Panc1 (cell line): ENCODE measurements around the gene RNF17. TPM values are rescaled to one million over a fixed set of nuclear protein-coding genes. Genes with fewer than 3 reads are reported as not detected.

Experiments
- ATAC-seq: fragments of 200-7000 bp; cut with Tn5 transposase; 2 replicates; pipeline ENCODE4 v1.9.1; 2020; ENCODE audit warnings: mild to moderate bottlenecking, moderate library complexity
- BruUV-seq: library from RNA; stranded (reverse); fragments of 400-500 nt; replicated peaks from 2 replicates; lab custom pipeline; 2021; lab: Mats Ljungman, UMichigan
- CTCF ChIA-PET: fragments of 300-600 bp; sonication (Branson Sonifier 250); formaldehyde crosslinking; loops from one replicate; lab custom pipeline; 2022; ENCODE audit warnings: antibody characterized with exemption; lab: Charles Lee
- POLR2A ChIA-PET: fragments of 300-600 bp; sonication (Branson Sonifier 250); formaldehyde crosslinking; loops from one replicate; lab custom pipeline; 2022; ENCODE audit warnings: antibody characterized with exemption; lab: Charles Lee
- DNase-seq: peaks from one replicate; pipeline ENCODE4 v3.0.0-alpha.2; 2010; ENCODE audit warnings: low read depth, low spot score
- H3K27ac ChIP-seq: 2 replicates; pipeline ENCODE4 v1.5.1; 2011; ENCODE audit warnings: mild to moderate bottlenecking, low read length, inconsistent platforms
- H3K27me3 ChIP-seq: fragments of 200-500 bp; sonication (Bioruptor generic); 2 replicates; pipeline ENCODE4 v1.6.0; 2014; ENCODE audit warnings: low read length, inconsistent platforms; ENCODE audit not compliant: control insufficient read depth, insufficient read depth
- H3K36me3 ChIP-seq: fragments of 200-500 bp; sonication (Bioruptor generic); 2 replicates; pipeline ENCODE4 v1.5.1; 2014; ENCODE audit warnings: inconsistent platforms, mild to moderate bottlenecking, low read length, moderate library complexity; ENCODE audit not compliant: control insufficient read depth, insufficient read depth
- H3K4me1 ChIP-seq: 2 replicates; pipeline ENCODE4 v1.5.1; 2011; ENCODE audit warnings: inconsistent platforms, mild to moderate bottlenecking, low read length, moderate library complexity; ENCODE audit not compliant: control insufficient read depth, insufficient read depth
- H3K4me3 ChIP-seq, 2 experiments: 2 replicates each; pipeline ENCODE4 v1.5.1; 2011 to 2012; ENCODE audit warnings: low read depth in 2 of 2, low read length in 2 of 2, mild to moderate bottlenecking in 2 of 2, inconsistent platforms in 1 of 2, moderate library complexity in 1 of 2
- H3K9me3 ChIP-seq: fragments of 200-500 bp; sonication (Bioruptor generic); 2 replicates; pipeline ENCODE4 v1.5.1; 2014; ENCODE audit warnings: low read depth, mild to moderate bottlenecking, inconsistent platforms, low read length, moderate library complexity; ENCODE audit not compliant: control insufficient read depth, insufficient read depth
- POLR2AphosphoS5 ChIP-seq: IDR thresholded peaks from 2 replicates; pipeline ENCODE4 v1.6.1; 2012; ENCODE audit warnings: mild to moderate bottlenecking, low read depth, low read length, moderate library complexity
- SIN3A ChIP-seq: IDR thresholded peaks from 2 replicates; pipeline ENCODE4 v1.6.1; 2012; ENCODE audit warnings: low read depth, mild to moderate bottlenecking, low read length, moderate library complexity, borderline replicate concordance; ENCODE audit not compliant: insufficient read depth
- TCF7L2 ChIP-seq: IDR thresholded peaks from 2 replicates; pipeline ENCODE4 v1.6.1; 2011; ENCODE audit warnings: mild to moderate bottlenecking, low read depth, low read length, inconsistent platforms
- in situ Hi-C: cut with HindIII; loops from 2 replicates; pipeline ENCODE4 v1.10.0; 2016; ENCODE audit warnings: low sequenced_read_pairs, low pct_unique_long_range_greater_than_20kb
- intact Hi-C: fragments of 100-400 bp; cut with micrococcal nuclease; formaldehyde crosslinking; loops from one replicate; pipeline ENCODE4 v1.10.0; 2022; ENCODE audit not compliant: unreplicated experiment
- total RNA-seq: library from RNA; stranded (reverse); gene quantifications from one replicate; pipeline ENCODE4 v1.2.1, GENCODE V29; 2021; ENCODE audit not compliant: unreplicated experiment
- TF ChIP-seq, protein P1 (sequence below), 2 experiments: IDR thresholded peaks; 2 replicates each; pipeline ENCODE4 v1.6.1; 2011 to 2012; ENCODE audit warnings: low read depth in 2 of 2, control low read depth in 1 of 2, low read length in 1 of 2, mild to moderate bottlenecking in 1 of 2, moderate library complexity in 1 of 2; ENCODE audit not compliant: insufficient read depth in 1 of 2
- TF ChIP-seq, protein P2 (sequence below): fragments of 450-650 bp; IDR thresholded peaks from 2 replicates; pipeline ENCODE4 v1.5.1; 2017; ENCODE audit warnings: mild to moderate bottlenecking

Gene RNF17
- total RNA-seq, 1 experiment from 2014 or later = not detected

DNA sequence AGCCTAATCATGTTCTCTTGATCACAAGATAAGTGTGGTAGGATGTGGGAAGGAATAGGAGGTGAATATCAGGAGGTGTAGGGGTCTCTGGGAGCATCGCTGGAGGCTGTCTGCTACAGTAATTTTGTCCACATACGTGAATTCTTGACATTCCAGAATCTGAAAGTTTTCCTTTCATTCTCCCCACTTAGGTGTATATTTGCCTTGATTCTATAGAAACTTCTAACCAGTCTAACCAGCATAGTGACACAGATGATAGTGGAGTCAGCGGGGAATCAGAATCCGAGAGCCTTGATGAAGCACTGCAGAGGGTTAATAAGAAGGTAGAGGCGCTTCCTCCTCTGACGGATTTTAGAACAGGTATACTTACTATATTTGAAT is 106.4 kb downstream of the RNF17 start:
- POLR2A ChIA-PET = no interaction called here
- intact Hi-C loops = no loop called here

DNA sequence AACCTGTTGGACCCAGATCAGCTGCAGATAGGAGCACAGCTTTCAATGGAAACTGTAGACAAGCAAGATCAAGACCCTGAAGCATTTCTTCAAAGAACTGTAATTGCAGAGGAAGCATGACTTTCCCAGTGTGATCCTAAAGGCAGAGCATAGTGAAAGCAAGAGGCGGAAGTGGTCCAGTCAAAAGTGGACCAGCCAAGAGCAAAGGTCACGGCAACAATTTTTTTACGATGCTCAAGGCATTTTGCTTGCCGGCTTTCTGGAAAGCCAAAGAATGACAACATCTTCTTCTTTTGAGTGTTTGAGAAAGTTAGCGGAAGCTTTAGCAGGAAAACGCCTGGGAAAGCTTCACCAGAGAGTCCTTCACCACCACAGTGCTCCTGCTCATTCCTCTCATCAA is 111.6 kb downstream of the RNF17 start:
- TF ChIP-seq POLR2AphosphoS5 (no peak), SIN3A (no peak), TCF7L2 (no peak)
- TF ChIP-seq, protein P1, sequence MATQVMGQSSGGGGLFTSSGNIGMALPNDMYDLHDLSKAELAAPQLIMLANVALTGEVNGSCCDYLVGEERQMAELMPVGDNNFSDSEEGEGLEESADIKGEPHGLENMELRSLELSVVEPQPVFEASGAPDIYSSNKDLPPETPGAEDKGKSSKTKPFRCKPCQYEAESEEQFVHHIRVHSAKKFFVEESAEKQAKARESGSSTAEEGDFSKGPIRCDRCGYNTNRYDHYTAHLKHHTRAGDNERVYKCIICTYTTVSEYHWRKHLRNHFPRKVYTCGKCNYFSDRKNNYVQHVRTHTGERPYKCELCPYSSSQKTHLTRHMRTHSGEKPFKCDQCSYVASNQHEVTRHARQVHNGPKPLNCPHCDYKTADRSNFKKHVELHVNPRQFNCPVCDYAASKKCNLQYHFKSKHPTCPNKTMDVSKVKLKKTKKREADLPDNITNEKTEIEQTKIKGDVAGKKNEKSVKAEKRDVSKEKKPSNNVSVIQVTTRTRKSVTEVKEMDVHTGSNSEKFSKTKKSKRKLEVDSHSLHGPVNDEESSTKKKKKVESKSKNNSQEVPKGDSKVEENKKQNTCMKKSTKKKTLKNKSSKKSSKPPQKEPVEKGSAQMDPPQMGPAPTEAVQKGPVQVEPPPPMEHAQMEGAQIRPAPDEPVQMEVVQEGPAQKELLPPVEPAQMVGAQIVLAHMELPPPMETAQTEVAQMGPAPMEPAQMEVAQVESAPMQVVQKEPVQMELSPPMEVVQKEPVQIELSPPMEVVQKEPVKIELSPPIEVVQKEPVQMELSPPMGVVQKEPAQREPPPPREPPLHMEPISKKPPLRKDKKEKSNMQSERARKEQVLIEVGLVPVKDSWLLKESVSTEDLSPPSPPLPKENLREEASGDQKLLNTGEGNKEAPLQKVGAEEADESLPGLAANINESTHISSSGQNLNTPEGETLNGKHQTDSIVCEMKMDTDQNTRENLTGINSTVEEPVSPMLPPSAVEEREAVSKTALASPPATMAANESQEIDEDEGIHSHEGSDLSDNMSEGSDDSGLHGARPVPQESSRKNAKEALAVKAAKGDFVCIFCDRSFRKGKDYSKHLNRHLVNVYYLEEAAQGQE (IDR thresholded peaks at IDR 0.05; ENCODE audit: insufficient read depth in 1 of 2, low read depth in 2 of 2, low read length in 1 of 2) = no peak
- TF ChIP-seq, protein P2, sequence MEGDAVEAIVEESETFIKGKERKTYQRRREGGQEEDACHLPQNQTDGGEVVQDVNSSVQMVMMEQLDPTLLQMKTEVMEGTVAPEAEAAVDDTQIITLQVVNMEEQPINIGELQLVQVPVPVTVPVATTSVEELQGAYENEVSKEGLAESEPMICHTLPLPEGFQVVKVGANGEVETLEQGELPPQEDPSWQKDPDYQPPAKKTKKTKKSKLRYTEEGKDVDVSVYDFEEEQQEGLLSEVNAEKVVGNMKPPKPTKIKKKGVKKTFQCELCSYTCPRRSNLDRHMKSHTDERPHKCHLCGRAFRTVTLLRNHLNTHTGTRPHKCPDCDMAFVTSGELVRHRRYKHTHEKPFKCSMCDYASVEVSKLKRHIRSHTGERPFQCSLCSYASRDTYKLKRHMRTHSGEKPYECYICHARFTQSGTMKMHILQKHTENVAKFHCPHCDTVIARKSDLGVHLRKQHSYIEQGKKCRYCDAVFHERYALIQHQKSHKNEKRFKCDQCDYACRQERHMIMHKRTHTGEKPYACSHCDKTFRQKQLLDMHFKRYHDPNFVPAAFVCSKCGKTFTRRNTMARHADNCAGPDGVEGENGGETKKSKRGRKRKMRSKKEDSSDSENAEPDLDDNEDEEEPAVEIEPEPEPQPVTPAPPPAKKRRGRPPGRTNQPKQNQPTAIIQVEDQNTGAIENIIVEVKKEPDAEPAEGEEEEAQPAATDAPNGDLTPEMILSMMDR = no peak
- in situ Hi-C loops = no loop called here
- no peak for DNase-seq
- Histone ChIP-seq H3K9me3 (no peaks in the 10 kb centered on the region), H3K4me1 (no peaks in the 10 kb centered on the region), H3K4me3 (no peak overlapping the region), H3K27me3 (no peaks in the 10 kb centered on the region), H3K27ac (no peak overlapping the region), H3K36me3 (no peaks in the 10 kb centered on the region)
- intact Hi-C loops = no loop called here
- ChIA-PET POLR2A (interaction anchor here (0.6 kb wide), 1 partner anchor 340 kb away, joined by 6 read pairs; no protein-coding TSS in a partner anchor), CTCF (no interaction called here)
- ATAC-seq = no peak
- no TSS peak for BruUV-seq

More for the DNA sequence above, 106.4 kb downstream of the RNF17 start:
- Histone ChIP-seq H3K27ac (no peak overlapping the region), H3K4me3 (no peak overlapping the region), H3K27me3 (no peaks in the 10 kb centered on the region), H3K36me3 (no peaks in the 10 kb centered on the region), H3K4me1 (no peaks in the 10 kb centered on the region), H3K9me3 (no peaks in the 10 kb centered on the region)
- in situ Hi-C loops = no loop called here
- CTCF ChIA-PET = no interaction called here
- BruUV-seq = no TSS peak
- no peak for ATAC-seq
- TF ChIP-seq TCF7L2 = no peak
- TF ChIP-seq, protein P2 = no peak
- no peak for TF ChIP-seq POLR2AphosphoS5
- no peak for DNase-seq

DNA sequence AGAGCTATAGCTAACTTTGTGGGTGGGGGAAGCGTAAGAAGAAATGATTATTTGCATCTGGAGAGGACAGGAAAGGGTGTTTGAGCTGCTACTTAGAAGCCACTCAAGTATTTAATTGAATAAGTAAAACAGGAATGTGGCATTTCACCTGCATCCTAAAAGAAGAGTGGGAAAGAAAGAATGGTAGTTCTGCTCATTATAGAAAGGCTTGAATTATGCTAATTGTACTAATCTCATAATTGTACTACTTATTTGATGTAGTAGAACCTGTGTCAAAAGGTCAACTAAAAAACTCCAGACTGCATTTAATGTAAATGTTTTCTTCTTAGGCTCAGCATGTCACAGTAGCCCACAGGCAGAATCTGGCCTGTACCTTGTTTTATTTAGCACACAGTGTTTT is 113.6 kb downstream of the RNF17 start:
- Histone ChIP-seq H3K9me3 (no peaks in the 10 kb centered on the region), H3K4me3 (no peak overlapping the region), H3K27ac (no peak overlapping the region), H3K36me3 (no peaks in the 10 kb centered on the region), H3K27me3 (no peaks in the 10 kb centered on the region), H3K4me1 (no peaks in the 10 kb centered on the region)
- DNase-seq (no peak), ATAC-seq (no peak)
- intact Hi-C loops = no loop called here
- BruUV-seq = no TSS peak
- in situ Hi-C loops = no loop called here
- CTCF ChIA-PET = no interaction called here
- POLR2A ChIA-PET = no interaction called here
- no peak for TF ChIP-seq TCF7L2
- TF ChIP-seq, protein P2 = no peak
- TF ChIP-seq SIN3A = no peak
- TF ChIP-seq POLR2AphosphoS5 = no peak
- TF ChIP-seq, protein P1 (IDR thresholded peaks at IDR 0.05; ENCODE audit: insufficient read depth in 1 of 2, low read depth in 2 of 2, low read length in 1 of 2) = no peak
